Activated CD4-positive, alpha-beta T cell treated with anti-CD3 and anti-CD28 coated beads, Interleukin-2, amount 50 U/mL, for 24 hours (primary cell): ENCODE measurements around the gene TBC1D22A.
A peak's percentile ranks its signal among the peaks of the same experiment; 100 is the strongest.
"Not testable (repeated sequence)": the region's sequence is repeated elsewhere in the genome, so short reads cannot be mapped to it uniquely, and the experiment has no call there.

Experiments used
- DNase-seq, 2 donors: peaks; one replicate each; pipeline ENCODE4 v3.0.0-alpha.2; 2020; ENCODE audit warnings: low read depth in 1 of 2, low spot score in 1 of 2

TBC1D22A gene, protein sequence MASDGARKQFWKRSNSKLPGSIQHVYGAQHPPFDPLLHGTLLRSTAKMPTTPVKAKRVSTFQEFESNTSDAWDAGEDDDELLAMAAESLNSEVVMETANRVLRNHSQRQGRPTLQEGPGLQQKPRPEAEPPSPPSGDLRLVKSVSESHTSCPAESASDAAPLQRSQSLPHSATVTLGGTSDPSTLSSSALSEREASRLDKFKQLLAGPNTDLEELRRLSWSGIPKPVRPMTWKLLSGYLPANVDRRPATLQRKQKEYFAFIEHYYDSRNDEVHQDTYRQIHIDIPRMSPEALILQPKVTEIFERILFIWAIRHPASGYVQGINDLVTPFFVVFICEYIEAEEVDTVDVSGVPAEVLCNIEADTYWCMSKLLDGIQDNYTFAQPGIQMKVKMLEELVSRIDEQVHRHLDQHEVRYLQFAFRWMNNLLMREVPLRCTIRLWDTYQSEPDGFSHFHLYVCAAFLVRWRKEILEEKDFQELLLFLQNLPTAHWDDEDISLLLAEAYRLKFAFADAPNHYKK

DNA sequence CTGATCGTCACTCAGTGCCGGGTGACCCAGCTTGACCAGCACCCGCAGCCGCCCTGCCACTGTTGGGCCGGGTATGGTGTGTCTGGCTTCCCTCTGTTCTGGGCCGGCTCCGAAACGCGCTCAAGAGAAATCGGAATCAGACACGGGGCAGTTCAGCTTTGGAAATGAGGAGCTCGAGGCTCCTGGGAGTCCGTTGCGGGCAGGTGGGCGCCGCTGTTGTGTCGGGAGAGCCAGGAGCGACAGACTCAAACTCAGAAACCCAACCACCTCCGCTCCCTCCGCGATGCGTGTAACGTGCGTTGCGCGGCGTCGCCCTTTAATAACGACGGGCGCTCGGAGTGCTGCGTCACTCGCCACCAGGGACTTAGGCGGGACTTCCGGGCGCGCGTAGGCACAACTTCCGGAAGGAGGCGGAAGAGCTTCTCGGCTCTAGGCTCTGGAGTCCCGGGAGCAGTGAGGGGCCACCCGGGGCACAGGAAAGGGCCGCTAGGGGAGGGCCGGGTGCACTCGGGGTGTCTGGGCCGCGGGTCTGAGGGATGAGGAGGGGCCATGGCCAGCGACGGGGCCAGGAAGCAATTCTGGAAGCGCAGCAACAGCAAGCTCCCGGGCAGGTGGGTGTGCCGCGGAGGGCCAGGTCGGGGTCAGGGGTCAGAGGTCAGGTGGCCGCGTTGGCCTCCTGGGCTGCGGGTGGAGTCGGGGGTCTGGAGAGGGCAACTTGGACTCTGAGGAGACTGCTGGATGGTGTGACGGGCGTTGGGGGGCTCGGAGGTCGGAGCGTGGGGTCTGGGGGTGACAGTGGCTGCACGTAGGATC is at the start of gene TBC1D22A:
Gene TBC1D22A, plus strand, starts transcription at position 413 of the 813 bp plus-strand sequence. Its CDS starts 137 bp downstream, at position 550.
- DNase-seq = peak; percentile 91 to 92

DNA sequence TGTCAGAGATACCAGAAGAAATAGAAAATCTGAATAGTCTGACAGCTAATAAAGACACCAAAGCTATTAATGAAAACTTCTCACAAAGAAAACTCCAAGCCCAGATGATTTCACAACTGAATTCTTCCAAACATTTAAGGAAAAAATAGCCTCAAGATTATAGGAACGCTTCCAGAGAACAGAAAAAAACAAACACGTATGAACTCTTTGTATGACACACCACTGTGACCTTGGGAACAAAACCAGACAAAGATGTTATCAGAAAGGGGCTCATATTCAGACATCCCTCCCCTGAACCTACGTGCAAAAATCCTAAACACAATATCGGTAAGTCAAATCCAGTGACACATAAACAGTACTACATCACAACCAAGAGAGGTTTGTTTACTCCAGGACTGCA is 47.9 kb upstream of the TBC1D22A start:
- DNase-seq = no peak

DNA sequence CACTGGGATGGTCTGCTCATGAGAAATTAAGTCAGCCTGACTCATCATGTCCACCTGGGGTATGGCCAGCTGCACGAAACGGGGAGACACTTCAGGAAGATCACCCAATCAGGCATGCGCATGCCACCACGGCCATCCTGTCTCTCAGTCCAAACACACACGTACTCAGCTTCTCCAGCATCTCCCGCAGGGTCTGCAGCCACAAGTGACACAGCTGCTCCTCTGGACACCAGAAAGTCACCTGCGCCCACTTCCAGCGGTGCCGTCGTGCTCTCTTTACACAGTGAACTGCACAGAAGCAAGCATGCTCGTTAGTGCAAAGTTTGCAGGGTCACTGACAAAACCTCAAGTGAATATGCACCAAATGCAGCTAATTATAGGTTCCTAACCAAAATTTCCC is 42.5 kb upstream of the TBC1D22A start:
- no peak for DNase-seq

DNA sequence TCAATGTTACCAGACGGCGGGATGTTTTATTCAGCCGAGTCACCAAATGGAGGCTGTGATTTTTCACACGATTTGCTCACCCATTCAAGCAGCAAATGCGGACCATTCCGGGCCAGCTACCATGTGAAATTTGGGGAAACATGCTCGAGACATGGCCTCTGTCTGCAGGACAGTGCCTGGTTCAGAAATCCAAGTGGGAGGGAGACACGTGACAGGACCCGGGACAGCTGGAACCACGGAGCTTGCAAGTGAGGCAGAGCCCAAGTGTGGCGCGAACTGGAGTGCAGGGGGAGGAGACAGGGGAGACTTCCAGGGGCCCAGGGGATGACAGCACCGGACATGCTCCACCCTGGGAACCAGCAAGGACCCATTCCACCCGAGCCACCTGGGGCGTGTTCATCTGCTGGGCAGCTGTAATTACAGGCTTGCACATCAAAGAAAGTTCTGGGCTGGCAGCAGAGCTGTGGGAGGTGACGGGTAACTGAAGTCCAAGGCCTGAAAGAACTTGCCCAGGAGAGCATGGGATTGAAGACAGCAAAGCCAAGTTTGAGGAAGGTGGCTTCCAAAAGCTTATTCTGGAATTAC is 40.9 kb upstream of the TBC1D22A start:
- no peak for DNase-seq

DNA sequence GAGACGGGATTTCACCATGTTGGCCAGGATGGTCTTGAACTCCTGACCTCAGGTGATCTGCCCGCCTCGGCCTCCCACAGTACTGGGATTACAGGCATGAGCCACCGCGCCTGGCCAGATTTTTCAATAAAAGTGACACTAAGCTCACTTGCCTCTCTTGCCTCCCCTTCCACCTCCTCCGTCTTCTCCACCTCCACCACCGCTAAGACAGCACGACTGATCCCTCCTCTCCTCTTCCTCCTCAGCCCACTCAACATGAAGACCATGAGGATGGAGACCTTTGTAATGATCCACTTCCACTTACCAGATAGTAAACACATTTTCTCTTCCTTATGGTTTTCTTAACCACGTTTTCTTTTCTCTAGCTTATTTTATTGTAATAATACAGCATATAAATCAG is 38.6 kb upstream of the TBC1D22A start:
- no peak for DNase-seq

DNA sequence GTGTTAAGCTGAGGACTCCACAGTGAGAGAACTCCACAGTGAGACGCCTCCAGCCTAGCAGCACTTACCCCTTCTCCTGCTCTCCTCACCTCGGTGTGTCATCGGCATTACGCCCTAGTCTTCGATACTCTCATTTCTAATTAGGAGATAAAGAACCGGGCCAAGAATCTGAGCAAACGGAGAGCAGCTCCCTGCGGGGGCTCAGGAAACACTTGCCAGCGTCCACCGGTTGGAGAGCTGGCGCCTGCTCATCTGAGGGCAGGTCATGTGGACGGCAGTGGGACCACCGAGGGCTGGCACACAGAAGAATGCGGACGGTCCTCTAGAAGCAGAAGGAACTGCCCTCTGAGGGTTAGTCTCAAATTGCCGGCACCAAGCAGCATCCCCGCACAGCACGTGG is 37.4 kb upstream of the TBC1D22A start:
- DNase-seq = no peak

DNA sequence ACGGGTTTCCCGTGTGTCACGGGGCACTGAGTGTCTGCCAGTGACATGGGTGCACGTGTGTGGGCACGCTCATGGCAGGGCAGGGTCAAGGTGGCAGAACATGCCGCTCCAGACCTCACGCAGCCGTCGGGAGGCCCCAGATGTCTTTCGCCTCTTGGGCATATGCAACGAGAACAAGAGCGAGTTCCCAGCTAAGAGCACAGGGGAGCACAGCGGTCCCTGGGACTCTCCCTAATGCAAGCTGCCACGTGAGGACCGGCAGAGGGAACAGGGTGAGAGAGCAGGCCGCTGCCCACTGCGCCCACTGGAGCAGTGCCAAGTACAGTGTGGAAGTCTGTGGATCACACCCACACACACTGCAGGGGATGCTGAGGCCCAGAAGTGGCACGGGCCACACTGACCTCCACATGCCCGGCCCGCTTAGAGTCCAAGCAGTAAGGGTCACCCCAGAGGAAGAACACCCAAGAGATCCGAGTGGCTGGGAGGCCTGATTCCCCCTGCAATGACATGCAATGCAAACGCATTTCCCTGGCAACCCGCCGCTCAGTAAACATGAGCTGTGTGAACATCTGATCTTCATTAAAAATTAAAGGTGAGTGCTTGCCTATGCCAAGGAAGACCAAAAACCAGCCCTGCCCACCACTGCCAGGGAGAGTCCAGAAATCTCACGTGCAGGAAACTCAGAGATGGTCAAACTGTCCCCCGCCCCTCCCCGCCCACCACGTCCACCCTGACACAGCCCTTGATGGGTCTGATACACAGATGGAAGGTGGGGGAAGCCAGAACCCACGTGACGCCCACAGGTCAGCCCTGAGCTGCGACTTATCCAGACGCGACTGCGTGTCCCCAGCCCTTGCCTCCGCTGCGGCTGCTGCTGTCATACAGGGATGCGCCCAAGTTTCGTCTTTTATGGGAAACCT is 36.1 kb upstream of the TBC1D22A start:
- DNase-seq = no peak

DNA sequence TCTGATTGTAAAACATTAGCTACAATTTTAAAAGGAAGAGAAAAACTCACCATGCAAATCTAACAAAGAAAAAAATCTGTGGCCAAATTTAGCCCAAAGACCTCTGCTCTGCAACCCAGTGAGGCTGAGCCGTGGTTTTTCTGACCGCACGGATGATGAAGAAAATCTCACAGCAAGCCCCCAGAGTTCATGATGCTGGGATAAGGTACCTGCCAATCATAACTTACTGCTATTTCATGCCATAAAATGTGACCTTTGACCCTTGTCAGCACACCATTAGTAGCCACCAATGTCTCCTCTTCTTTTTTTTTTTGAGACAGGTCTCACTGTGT is 35.5 kb upstream of the TBC1D22A start:
- no peak for DNase-seq

DNA sequence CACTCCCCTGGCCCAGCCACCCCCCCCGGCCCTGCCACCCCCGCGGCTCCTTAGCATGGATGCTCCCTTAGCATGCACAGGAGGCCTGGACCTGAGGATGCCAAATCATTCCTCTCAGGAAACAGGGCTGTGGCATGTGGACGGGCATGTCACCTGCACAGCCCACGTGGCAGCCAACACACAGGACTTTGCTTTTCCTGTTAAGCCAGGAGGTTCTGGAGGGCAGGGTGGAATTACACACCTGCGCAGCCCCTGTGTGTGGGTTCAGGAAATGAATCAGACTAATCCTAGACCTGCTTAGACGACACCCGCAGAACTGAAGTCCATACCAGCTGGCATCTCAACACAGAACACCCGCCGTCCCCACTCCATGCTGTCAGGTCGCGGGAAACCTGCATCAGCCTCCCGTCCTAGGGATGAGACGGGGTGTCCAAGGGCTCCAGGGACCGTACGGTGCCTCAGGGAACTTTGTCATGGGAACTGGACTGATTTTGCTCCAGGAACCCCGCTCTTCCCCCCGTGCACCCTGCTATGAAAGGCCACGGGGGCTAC is 34.6 kb upstream of the TBC1D22A start:
- no peak for DNase-seq

DNA sequence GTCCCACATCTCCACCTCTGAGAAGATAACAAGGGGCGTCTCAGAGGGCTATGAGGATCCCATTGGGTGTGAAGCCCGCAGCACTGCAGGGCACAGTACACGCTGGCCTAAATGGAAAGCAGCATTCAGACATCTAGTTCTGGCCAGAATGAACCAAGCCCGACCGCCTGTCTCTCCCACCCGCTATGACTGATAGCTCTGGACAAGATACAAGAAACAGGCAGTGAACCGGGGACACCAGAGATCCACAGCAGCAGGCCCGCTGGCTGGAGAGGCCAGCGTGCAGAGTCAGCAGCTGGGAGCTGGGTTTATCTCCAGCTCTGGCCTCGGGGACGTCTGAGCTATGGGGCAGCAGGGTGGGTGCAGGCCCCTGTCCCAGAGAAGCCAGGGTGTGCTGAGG is 34.0 kb upstream of the TBC1D22A start:
- DNase-seq = no peak

DNA sequence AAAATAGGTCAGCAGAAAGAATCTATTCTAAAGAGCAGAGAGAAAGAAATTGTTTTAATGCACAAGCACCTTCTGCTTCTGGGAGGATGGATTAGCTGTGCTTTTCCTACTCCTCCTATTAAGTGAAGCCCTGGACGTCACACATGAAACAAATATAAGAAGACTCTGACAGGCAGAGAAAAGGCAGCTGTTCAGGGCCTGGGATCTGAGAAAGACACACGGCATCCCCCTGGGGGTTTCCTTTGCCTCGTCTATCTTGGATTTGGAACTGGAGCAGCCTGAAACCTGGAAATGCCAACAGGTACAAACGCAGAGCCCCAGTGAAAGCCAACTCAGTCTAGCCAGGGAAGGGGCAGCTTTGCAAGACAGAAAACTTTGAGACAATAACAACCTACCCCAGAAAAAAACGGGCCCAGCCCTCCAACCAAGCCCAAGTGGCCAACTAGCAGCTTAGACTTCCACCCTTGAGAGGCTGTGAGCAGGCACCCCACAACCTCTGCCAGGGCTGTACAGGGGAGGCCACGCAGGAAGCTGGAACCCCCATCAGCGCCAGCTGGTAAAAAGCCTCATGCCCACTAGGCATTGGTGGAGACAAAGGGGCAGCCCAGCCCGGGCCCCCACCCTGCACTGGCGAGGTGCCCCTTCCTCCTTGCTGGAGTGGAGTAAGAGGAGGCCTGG is 31.7 kb upstream of the TBC1D22A start:
- no peak for DNase-seq

DNA sequence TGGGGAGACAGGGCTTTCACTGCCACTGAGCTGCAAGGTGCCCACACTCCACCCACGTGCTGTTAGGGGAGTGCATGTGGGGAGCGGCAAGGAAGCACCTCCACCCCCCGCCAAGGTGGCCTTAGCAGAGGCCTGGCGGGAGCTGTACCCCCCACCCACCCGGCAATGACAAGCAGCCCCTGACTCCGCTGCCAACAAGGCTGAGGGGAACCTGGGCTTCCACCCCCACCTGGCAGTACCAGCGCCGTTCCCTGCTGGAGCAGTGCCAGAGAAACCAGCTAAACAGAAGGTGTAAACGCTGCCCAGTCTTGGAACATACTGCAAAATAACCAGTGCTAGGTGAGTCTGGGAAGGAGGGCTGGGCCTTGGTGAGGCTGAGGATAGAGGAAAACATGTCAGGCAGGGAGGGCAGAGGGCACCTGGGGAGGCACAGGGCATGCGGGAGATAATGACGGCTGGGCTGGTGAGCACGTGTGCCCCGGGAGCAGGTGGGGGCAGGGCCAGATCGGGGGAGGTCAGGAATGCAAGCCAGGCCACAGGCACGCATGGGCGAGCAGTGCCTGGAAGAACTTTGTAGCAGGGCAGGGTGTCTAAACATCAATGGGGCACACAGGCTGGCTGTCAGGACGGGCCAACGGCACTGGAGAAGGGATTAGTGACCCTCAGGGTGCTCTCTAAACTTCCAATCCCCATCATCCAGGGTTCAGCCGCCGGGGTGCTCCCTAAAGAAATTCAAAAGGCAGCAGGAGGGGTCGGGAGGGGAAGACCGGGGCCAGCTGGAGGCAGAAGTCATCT is 31.0 kb upstream of the TBC1D22A start:
- DNase-seq = no peak

DNA sequence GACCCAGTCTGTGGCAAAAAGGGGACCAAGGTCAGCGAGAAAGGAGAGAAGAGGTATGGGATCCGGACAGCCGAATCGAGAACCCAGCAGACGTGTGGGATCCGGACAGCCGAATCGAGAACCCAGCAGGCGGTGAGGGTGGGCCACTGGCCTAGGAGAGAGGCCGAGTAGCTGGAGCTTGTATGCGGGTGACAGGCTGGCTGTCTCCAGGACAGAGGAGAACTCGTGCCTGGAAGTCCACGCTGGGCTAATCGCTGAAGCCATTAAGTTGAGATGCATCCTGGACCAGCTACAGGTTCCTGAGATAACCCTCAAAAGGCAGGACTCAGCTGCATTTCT is 30.4 kb upstream of the TBC1D22A start:
- DNase-seq = no peak

DNA sequence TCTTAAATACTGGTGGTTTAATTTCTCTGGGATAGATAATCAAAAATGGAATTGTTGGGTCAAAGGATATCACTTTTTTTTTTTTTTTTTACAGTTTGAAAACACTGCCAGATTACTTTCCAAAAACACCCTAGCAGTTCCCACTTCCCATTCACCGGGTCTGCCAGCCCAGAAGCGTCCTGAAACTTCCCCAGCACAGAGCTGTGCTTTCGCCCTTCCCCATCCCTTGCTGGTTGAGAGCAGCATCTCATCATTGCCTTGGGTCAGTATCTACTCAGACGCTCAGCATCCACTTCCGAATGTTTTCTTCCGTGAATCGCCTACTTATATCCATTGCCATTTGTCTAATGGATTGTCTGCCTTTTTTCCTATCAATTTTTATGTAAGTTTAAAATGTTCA is 29.9 kb upstream of the TBC1D22A start:
- no peak for DNase-seq

DNA sequence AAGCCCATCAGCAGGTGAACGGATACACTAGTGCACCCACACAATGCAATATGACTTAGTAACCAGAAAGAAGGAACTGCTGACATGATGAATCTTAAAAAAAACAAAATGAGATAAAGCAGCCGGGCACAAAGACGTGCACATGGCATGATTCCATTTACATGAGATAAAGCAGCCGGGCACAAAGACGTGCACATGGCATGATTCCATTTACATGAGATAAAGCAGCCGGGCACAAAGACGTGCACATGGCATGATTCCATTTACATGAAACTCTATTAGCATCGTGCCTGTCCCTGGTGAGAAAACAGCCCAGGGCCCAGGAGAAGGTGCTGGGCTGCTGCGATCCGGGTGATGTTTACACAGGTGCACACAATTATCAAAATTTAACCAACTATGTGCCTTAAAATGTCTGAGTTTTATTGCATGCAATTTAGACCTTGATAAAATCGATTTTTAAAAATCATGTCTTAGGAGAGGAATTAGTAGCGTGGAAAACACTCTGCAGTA is 28.2 kb upstream of the TBC1D22A start:
- not testable (repeated sequence) for DNase-seq

DNA sequence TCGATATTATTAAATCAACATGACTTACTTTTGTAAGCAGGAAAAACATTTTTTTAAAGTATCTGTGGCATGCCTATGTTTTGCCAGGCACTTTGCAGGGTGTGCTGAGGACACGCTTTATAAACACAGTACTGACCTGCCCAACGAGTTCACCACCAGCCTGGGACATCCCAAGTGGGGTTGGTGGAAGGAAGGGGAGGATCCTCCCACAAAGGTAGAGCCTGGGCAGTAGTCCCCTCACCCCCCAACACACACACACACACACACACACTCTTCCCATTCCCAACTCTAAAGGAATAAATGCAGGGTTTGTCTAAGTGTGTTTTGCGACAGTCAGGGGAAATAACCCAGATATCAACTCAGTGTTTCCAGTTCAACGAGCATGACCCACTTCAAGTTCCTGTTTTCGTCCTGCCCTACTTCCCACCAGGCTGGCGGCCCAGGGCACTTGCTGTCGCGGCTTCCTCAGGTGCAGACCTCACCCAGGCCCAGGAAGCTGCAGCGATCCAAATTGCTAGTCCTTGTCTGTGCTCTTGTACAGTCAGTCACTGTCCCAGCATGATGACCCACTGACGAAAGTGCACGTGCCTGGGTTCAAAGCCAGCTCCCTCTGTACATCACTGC is 27.5 kb upstream of the TBC1D22A start:
- peak in 1 of 2 donors; percentile 41 for DNase-seq

DNA sequence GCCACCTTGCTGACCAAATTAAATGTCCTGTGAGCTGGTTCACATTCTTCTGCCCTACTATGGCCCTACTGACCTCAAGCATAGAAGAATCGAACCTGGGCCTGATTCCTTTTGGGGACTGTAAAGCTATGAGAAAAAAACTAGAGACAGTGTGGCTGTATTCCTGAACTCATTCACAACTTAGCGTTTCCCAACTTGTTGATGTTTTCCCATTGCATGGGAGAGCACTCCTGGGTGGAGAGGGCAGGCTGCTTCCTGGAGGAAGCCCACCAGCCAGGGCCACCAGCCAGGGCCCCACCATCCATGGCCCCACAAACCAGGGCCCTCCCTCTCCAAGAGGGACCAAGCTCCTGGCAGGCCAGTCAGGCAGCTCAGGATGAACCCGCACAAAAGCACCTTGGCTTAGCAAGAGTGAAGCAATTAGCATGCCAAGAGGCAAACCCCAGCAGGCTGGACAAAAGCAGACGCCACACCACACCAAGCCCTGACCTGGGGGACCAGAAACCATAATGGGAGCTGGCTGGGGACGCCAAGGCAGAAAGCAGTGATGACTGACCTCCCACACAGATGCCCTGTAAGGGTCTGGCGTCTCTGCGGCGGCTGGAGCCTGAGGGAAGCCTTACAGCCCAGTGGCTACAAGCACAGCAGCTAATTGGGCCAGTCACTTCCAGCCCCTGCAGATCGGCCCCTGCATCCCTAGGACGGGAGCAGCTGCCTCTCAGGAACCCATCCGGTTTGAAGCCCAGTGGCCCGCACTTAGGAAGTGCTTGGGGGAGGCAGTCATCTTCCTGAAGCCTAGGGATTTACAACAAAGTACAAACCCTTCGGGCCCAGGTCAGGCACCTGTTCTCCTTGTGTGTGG is 26.5 kb upstream of the TBC1D22A start:
- DNase-seq = no peak

DNA sequence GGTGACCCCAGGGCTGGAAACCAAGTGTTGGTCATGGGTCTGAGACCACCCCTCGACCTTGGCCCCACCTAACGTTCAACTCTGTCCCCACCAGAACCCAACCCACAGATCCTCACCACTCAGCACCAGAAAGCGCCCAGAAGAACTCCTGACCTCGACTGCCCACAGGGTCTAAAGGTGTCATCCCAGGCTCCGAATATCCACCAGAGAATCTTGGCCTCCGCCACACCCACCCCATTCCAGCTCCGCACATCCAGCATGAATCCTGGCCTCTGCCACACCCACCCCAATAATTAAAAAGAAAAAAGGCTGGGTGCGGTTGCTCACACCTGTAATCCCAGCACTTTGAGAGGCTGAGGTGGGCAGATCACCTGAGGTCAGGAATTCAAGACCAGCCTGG is 25.7 kb upstream of the TBC1D22A start:
- DNase-seq = no peak
